H9 (cell line): ENCODE results near the gene TMBIM1. TPM values are rescaled to one million over a fixed set of nuclear protein-coding genes. Genes with fewer than 3 reads are reported as not detected.

Experiments
- DNase-seq: peaks from one replicate; pipeline ENCODE4 v3.0.0-alpha.2; 2017
- H2AFZ ChIP-seq: one replicate; pipeline ENCODE4 v1.6.1; 2013; ENCODE audit warnings: mild to moderate bottlenecking, low read length, control low read depth, moderate library complexity
- H2AK5ac ChIP-seq: 2 replicates; pipeline ENCODE4 v1.6.1; 2013; ENCODE audit warnings: low read length, control low read depth, mixed read lengths; ENCODE audit not compliant: insufficient read length
- H2BK120ac ChIP-seq: one replicate; pipeline ENCODE4 v1.6.1; 2013; ENCODE audit warnings: low read depth, mild to moderate bottlenecking, low read length, control low read depth, inconsistent platforms; ENCODE audit not compliant: poor library complexity, severe bottlenecking
- H2BK12ac ChIP-seq: 2 replicates; pipeline ENCODE4 v1.6.1; 2013; ENCODE audit warnings: low read length, control low read depth, mixed read lengths, low read depth; ENCODE audit not compliant: insufficient read length
- H2BK15ac ChIP-seq: 2 replicates; pipeline ENCODE4 v1.6.1; 2013; ENCODE audit warnings: low read depth, low read length, control low read depth
- H2BK20ac ChIP-seq: one replicate; pipeline ENCODE4 v1.6.1; 2013; ENCODE audit warnings: low read depth, mild to moderate bottlenecking, low read length, control low read depth, inconsistent platforms; ENCODE audit not compliant: poor library complexity, severe bottlenecking
- H2BK5ac ChIP-seq: 2 replicates; pipeline ENCODE4 v1.6.1; 2013; ENCODE audit warnings: low read length, control low read depth, mixed read lengths; ENCODE audit not compliant: insufficient read length
- H3K14ac ChIP-seq: 2 replicates; pipeline ENCODE4 v1.6.1; 2013; ENCODE audit warnings: low read length, control low read depth; ENCODE audit not compliant: insufficient read depth
- H3K18ac ChIP-seq: 2 replicates; pipeline ENCODE4 v1.6.1; 2013; ENCODE audit warnings: low read depth, mild to moderate bottlenecking, mixed read lengths, low read length, control low read depth; ENCODE audit not compliant: insufficient read length
- H3K23ac ChIP-seq: 2 replicates; pipeline ENCODE4 v1.6.1; 2013; ENCODE audit warnings: low read length, control low read depth, mixed read lengths, low read depth; ENCODE audit not compliant: insufficient read length
- H3K23me2 ChIP-seq: 2 replicates; pipeline ENCODE4 v1.6.1; 2013; ENCODE audit warnings: low read depth, mild to moderate bottlenecking, mixed read lengths, low read length, control low read depth; ENCODE audit not compliant: insufficient read length, poor library complexity, severe bottlenecking
- H3K27ac ChIP-seq: 2 replicates; pipeline ENCODE4 v1.5.1; 2013; ENCODE audit warnings: low read length, control low read depth, mixed read lengths, low read depth; ENCODE audit not compliant: insufficient read length
- H3K27me3 ChIP-seq: 2 replicates; pipeline ENCODE4 v1.6.1; 2013; ENCODE audit warnings: low read length, control low read depth, inconsistent platforms; ENCODE audit not compliant: insufficient read depth
- H3K4ac ChIP-seq: 2 replicates; pipeline ENCODE4 v1.6.1; 2013; ENCODE audit warnings: low read depth, mild to moderate bottlenecking, control low read depth, inconsistent platforms, low read length, moderate library complexity
- H3K4me1 ChIP-seq: 2 replicates; pipeline ENCODE4 v1.6.1; 2013; ENCODE audit warnings: low read length, control low read depth, inconsistent platforms; ENCODE audit not compliant: insufficient read depth
- H3K4me2 ChIP-seq: 2 replicates; pipeline ENCODE4 v1.6.1; 2013; ENCODE audit warnings: low read length, control low read depth, mixed read lengths; ENCODE audit not compliant: insufficient read length, insufficient read depth
- H3K56ac ChIP-seq: 2 replicates; pipeline ENCODE4 v1.6.1; 2013; ENCODE audit warnings: low read depth, mild to moderate bottlenecking, mixed read lengths, low read length, control low read depth; ENCODE audit not compliant: insufficient read length
- H3K79me1 ChIP-seq: 2 replicates; pipeline ENCODE4 v1.6.1; 2013; ENCODE audit warnings: low read depth, mild to moderate bottlenecking, moderate library complexity, low read length, control low read depth, inconsistent platforms; ENCODE audit not compliant: insufficient read depth, poor library complexity, severe bottlenecking
- H3K79me2 ChIP-seq: 2 replicates; pipeline ENCODE4 v1.6.1; 2013; ENCODE audit warnings: low read length, control low read depth, inconsistent platforms; ENCODE audit not compliant: insufficient read depth
- H3K9ac ChIP-seq: 2 replicates; pipeline ENCODE4 v1.6.1; 2013; ENCODE audit warnings: low read length, control low read depth, mixed read lengths; ENCODE audit not compliant: insufficient read length; ENCODE audit errors: extremely low read depth
- H3K9me3 ChIP-seq: one replicate; pipeline ENCODE4 v1.6.1; 2013; ENCODE audit warnings: low read depth, low read length, inconsistent platforms; ENCODE audit not compliant: control insufficient read depth
- H3T11ph ChIP-seq: one replicate; pipeline ENCODE4 v1.6.1; 2013; ENCODE audit warnings: mild to moderate bottlenecking, low read length, control low read depth, inconsistent platforms
- H4K20me1 ChIP-seq: one replicate; pipeline ENCODE4 v1.6.1; 2013; ENCODE audit not compliant: control insufficient read depth, insufficient read length, insufficient read depth
- H4K5ac ChIP-seq: 2 replicates; pipeline ENCODE4 v1.6.1; 2013; ENCODE audit warnings: low read depth, mild to moderate bottlenecking, mixed read lengths, low read length, control low read depth; ENCODE audit not compliant: insufficient read length
- H4K8ac ChIP-seq: replicated peaks from 2 replicates; pipeline ENCODE4 v1.6.1; 2013; ENCODE audit warnings: low read length, control low read depth, mixed read lengths, low read depth; ENCODE audit not compliant: insufficient read length
- H4K91ac ChIP-seq: 2 replicates; pipeline ENCODE4 v1.6.1; 2013; ENCODE audit warnings: low read depth, mild to moderate bottlenecking, moderate library complexity, mixed read lengths, low read length, control low read depth; ENCODE audit not compliant: insufficient read length
- H3K27ac Mint-ChIP-seq, 3 experiments: 2 replicates in 2 of 3; 3 replicates in 1 of 3; pipeline ENCODE4 v1.8.0; 2020 to 2021; ENCODE audit warnings: mixed read lengths in 3 of 3, mild to moderate bottlenecking in 1 of 3, moderate library complexity in 1 of 3
- H3K27me3 Mint-ChIP-seq: 2 replicates; pipeline ENCODE4 v1.8.0; 2021; ENCODE audit warnings: low read depth, mild to moderate bottlenecking, moderate library complexity, mixed read lengths
- H3K36me3 Mint-ChIP-seq, 3 experiments: 2 replicates in 2 of 3; 3 replicates in 1 of 3; pipeline ENCODE4 v1.8.0; 2020 to 2021; ENCODE audit warnings: low read depth in 3 of 3, mixed read lengths in 3 of 3; ENCODE audit not compliant: insufficient read depth in 1 of 3
- H3K4me1 Mint-ChIP-seq, 2 experiments: 2 replicates each; pipeline ENCODE4 v1.8.0; 2020; ENCODE audit warnings: mixed read lengths in 2 of 2
- H3K4me3 Mint-ChIP-seq, 2 experiments: 2 replicates in 1 of 2; 3 replicates in 1 of 2; pipeline ENCODE4 v1.8.0; 2020 to 2021; ENCODE audit warnings: mild to moderate bottlenecking in 2 of 2, mixed read lengths in 2 of 2, moderate library complexity in 1 of 2
- H3K9me3 Mint-ChIP-seq, 2 experiments: 2 replicates in 1 of 2; 3 replicates in 1 of 2; pipeline ENCODE4 v1.8.0; 2020; ENCODE audit warnings: mild to moderate bottlenecking in 2 of 2, mixed read lengths in 2 of 2, moderate library complexity in 1 of 2
- WGBS: extraction: QIAGEN DNeasy Blood & Tissue Kit; methylation state at CpG from one replicate; pipeline ENCODE4 v1.1.7; 2013; ENCODE audit warnings: missing lambda C conversion rate, low lambda C conversion rate, mixed read lengths; ENCODE audit not compliant: insufficient read length; ENCODE audit errors: extremely low coverage; 5-methylcytosine and 5-hydroxymethylcytosine counted together
- total RNA-seq: library from RNA; stranded (reverse); gene quantifications from 2 replicates; pipeline ENCODE4 v1.2.1, GENCODE V29; 2021
- TF ChIP-seq, protein P1 (sequence below): fragments of 200-600 bp; sonication (generic); conservative IDR thresholded peaks from 3 replicates; pipeline ENCODE4 v1.8.0; 2021; ENCODE audit warnings: antibody characterized with exemption, mild to moderate bottlenecking

The TMBIM1 gene
- total RNA-seq, 1 experiment from 2014 or later: 17.4 TPM

DNA sequence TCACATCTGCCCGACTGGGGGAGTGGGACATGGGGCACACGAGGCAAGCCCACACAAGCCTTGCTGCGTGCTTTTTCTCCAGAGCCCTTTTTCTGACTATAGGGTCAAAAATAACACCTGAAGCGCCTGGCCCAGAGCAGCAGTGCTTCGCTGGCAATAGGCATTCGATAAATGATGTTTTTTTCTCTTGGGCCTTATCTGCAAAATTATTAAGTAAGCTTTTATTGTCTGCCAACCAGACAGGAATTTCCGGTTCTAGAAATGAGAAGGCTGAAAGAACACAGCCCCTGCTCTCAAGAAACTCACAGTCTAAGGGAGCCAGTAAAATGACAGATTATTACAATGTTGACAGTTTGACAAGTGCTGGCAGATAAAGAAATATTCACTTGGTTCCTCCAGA lies 2.7 kb upstream of the TMBIM1 start:
- Histone ChIP-seq H3K27ac (no peak overlapping the region), H3K23me2 (peaks cover 7% of the 10 kb centered on the region), H4K91ac (no peak overlapping the region), H3K4me2 (no peak overlapping the region), H3K79me2 (no peaks in the 10 kb centered on the region), H3K14ac (no peak overlapping the region), H2BK5ac (no peak overlapping the region), H3K9me3 (no peaks in the 10 kb centered on the region), H3K27me3 (no peaks in the 10 kb centered on the region), H3K18ac (no peak overlapping the region), H3T11ph (no peak overlapping the region), H3K56ac (no peak overlapping the region), H2BK15ac (no peak overlapping the region), H3K79me1 (no peaks in the 10 kb centered on the region), H4K20me1 (no peaks in the 10 kb centered on the region), H2AFZ (no peak overlapping the region), H2BK12ac (no peak overlapping the region), H4K5ac (no peak overlapping the region), H3K4ac (no peak overlapping the region), H3K9ac (no peak overlapping the region), H2AK5ac (no peak overlapping the region), H2BK20ac (no peak overlapping the region), H3K4me1 (0 out of 2 replicates have a peak, but pooled peaks cover 2% of the 10 kb centered on the region), H3K23ac (no peak overlapping the region), H2BK120ac (no peak overlapping the region), H4K8ac (no peak overlapping the region)
- no CpG with 5 or more reads among the region's 7 CpGs for WGBS
- H3K4me1 Mint-ChIP-seq: peaks cover 40 to 46% of the 10 kb centered on the region in 2 experiments
- H3K27ac Mint-ChIP-seq: peak overlapping the region in 1 of 3 experiments; percentile 28; a peak in 3 of 7 replicates
- no peaks in the 10 kb centered on the region for H3K36me3 Mint-ChIP-seq
- no peak for DNase-seq
- H3K27me3 Mint-ChIP-seq: peaks cover 1% of the 10 kb centered on the region
- TF ChIP-seq, protein P1, sequence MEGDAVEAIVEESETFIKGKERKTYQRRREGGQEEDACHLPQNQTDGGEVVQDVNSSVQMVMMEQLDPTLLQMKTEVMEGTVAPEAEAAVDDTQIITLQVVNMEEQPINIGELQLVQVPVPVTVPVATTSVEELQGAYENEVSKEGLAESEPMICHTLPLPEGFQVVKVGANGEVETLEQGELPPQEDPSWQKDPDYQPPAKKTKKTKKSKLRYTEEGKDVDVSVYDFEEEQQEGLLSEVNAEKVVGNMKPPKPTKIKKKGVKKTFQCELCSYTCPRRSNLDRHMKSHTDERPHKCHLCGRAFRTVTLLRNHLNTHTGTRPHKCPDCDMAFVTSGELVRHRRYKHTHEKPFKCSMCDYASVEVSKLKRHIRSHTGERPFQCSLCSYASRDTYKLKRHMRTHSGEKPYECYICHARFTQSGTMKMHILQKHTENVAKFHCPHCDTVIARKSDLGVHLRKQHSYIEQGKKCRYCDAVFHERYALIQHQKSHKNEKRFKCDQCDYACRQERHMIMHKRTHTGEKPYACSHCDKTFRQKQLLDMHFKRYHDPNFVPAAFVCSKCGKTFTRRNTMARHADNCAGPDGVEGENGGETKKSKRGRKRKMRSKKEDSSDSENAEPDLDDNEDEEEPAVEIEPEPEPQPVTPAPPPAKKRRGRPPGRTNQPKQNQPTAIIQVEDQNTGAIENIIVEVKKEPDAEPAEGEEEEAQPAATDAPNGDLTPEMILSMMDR: no peak
- no peak overlapping the region for H3K4me3 Mint-ChIP-seq
- no peaks in the 10 kb centered on the region for H3K9me3 Mint-ChIP-seq
